Neural progenitor cell (in vitro differentiated cells): Measurements from ENCODE around the gene INTS6L. TPM values are rescaled to one million over a fixed set of nuclear protein-coding genes. Genes with fewer than 3 reads are reported as not detected.

Experiments used
- DNase-seq: peaks from one replicate; pipeline ENCODE4 v3.0.0-alpha.2; 2016; ENCODE audit warnings: low spot score
- H2AFZ ChIP-seq: fragments of 200-600 bp; sonication (generic); replicated peaks from 2 replicates; pipeline ENCODE4 v1.6.1; 2016; ENCODE audit warnings: antibody characterized with exemption
- H3F3A ChIP-seq: fragments of 200-600 bp; sonication (generic); 2 replicates; pipeline ENCODE4 v1.6.1; 2016; ENCODE audit warnings: antibody characterized with exemption, low read depth
- H3K27ac ChIP-seq: fragments of 200-600 bp; sonication (generic); 2 replicates; pipeline ENCODE4 v1.5.1; 2016; ENCODE audit warnings: mild to moderate bottlenecking
- H3K27me3 ChIP-seq: fragments of 200-600 bp; sonication (generic); 2 replicates; pipeline ENCODE4 v1.6.1; 2016; ENCODE audit warnings: mild to moderate bottlenecking, moderate library complexity
- H3K36me3 ChIP-seq: fragments of 200-600 bp; sonication (generic); 2 replicates; pipeline ENCODE4 v1.5.1; 2016
- H3K4me1 ChIP-seq: fragments of 200-600 bp; sonication (generic); 2 replicates; pipeline ENCODE4 v1.6.1; 2016; ENCODE audit warnings: mixed run types
- H3K4me2 ChIP-seq: fragments of 200-600 bp; sonication (generic); 2 replicates; pipeline ENCODE4 v1.6.1; 2016
- H3K4me3 ChIP-seq: fragments of 200-600 bp; sonication (generic); 2 replicates; pipeline ENCODE4 v1.5.1; 2016
- H3K79me2 ChIP-seq: fragments of 200-600 bp; sonication (generic); 2 replicates; pipeline ENCODE4 v1.6.1; 2016; ENCODE audit warnings: low read depth
- H3K9ac ChIP-seq: fragments of 200-600 bp; sonication (generic); 2 replicates; pipeline ENCODE4 v1.6.1; 2016
- H3K9me3 ChIP-seq: fragments of 200-600 bp; sonication (generic); 2 replicates; pipeline ENCODE4 v1.5.1; 2016; ENCODE audit warnings: low read depth
- H4K20me1 ChIP-seq: fragments of 200-600 bp; sonication (generic); 2 replicates; pipeline ENCODE4 v1.6.1; 2016; ENCODE audit warnings: low read depth
- H3K27ac Mint-ChIP-seq: 3 replicates; pipeline ENCODE4 v1.8.0; 2021; ENCODE audit warnings: mixed read lengths
- H3K27me3 Mint-ChIP-seq: 2 replicates; pipeline ENCODE4 v1.8.0; 2022; ENCODE audit warnings: low read depth, mild to moderate bottlenecking, inconsistent platforms, moderate library complexity, mixed read lengths; ENCODE audit not compliant: insufficient read depth
- H3K36me3 Mint-ChIP-seq: 3 replicates; pipeline ENCODE4 v1.8.0; 2021; ENCODE audit warnings: mixed read lengths
- H3K4me1 Mint-ChIP-seq: 3 replicates; pipeline ENCODE4 v1.8.0; 2021; ENCODE audit warnings: mixed read lengths
- H3K4me3 Mint-ChIP-seq: 3 replicates; pipeline ENCODE4 v1.8.0; 2021; ENCODE audit warnings: mild to moderate bottlenecking, moderate library complexity, mixed read lengths
- H3K9me3 Mint-ChIP-seq: 3 replicates; pipeline ENCODE4 v1.8.0; 2020; ENCODE audit warnings: mixed read lengths
- CTCF ChIP-seq: fragments of 200-600 bp; sonication (generic); IDR thresholded peaks from 2 replicates; pipeline ENCODE4 v1.5.1; 2017; ENCODE audit warnings: antibody characterized with exemption, mild to moderate bottlenecking
- EZH2 ChIP-seq: fragments of 200-600 bp; sonication (generic); IDR thresholded peaks from 2 replicates; pipeline ENCODE4 v1.6.1; 2017; ENCODE audit warnings: antibody characterized with exemption, mild to moderate bottlenecking, moderate library complexity
- EZH2phosphoT487 ChIP-seq: fragments of 200-600 bp; sonication (generic); IDR thresholded peaks from 2 replicates; pipeline ENCODE4 v1.6.1; 2017; ENCODE audit warnings: antibody characterized with exemption
- total RNA-seq: library from RNA; depleted of rRNA; stranded (reverse); fragments of >200 nt; gene quantifications from 2 replicates; pipeline ENCODE4 v1.2.3, GENCODE V29; 2015; ENCODE audit warnings: low replicate concordance

The INTS6L gene
- total RNA-seq, 1 donor from 2014 or later = 18.3 TPM

GRCh38 chrX:135543172-135543571, 22.7 kb downstream of the INTS6L start:
- no peaks in the 10 kb centered on the region for H3K9me3 Mint-ChIP-seq
- no peaks in the 10 kb centered on the region for H3K27me3 Mint-ChIP-seq
- Histone ChIP-seq H3K27ac (no peak overlapping the region), H3K4me1 (no peaks in the 10 kb centered on the region), H3K4me3 (no peak overlapping the region), H3K79me2 (no peaks in the 10 kb centered on the region), H3K9me3 (no peaks in the 10 kb centered on the region), H3K9ac (no peak overlapping the region), H4K20me1 (no peaks in the 10 kb centered on the region), H2AFZ (no peak overlapping the region), H3K27me3 (no peaks in the 10 kb centered on the region), H3K36me3 (no peaks in the 10 kb centered on the region), H3F3A (no peaks in the 10 kb centered on the region), H3K4me2 (no peak overlapping the region)
- peaks cover 8% of the 10 kb centered on the region for H3K4me1 Mint-ChIP-seq
- TF ChIP-seq EZH2phosphoT487 = no peak
- TF ChIP-seq EZH2 = no peak
- TF ChIP-seq CTCF = no peak
- H3K4me3 Mint-ChIP-seq = no peak overlapping the region
- peaks cover 2% of the 10 kb centered on the region for H3K36me3 Mint-ChIP-seq
- no peak overlapping the region for H3K27ac Mint-ChIP-seq
- no peak for DNase-seq

GRCh38 chrX:135543924-135544323, 23.5 kb downstream of the INTS6L start:
- Histone ChIP-seq H3K4me2 (no peak overlapping the region), H3K27me3 (no peaks in the 10 kb centered on the region), H4K20me1 (no peaks in the 10 kb centered on the region), H3K9ac (no peak overlapping the region), H2AFZ (no peak overlapping the region), H3F3A (no peaks in the 10 kb centered on the region), H3K9me3 (no peaks in the 10 kb centered on the region), H3K36me3 (no peaks in the 10 kb centered on the region), H3K4me3 (no peak overlapping the region), H3K79me2 (no peaks in the 10 kb centered on the region), H3K4me1 (no peaks in the 10 kb centered on the region), H3K27ac (no peak overlapping the region)
- TF ChIP-seq EZH2phosphoT487 = no peak
- TF ChIP-seq CTCF = peak; percentile 47
- peaks cover 8% of the 10 kb centered on the region for H3K4me1 Mint-ChIP-seq
- H3K27me3 Mint-ChIP-seq = no peaks in the 10 kb centered on the region
- DNase-seq = peak; percentile 13
- H3K27ac Mint-ChIP-seq = no peak overlapping the region
- no peaks in the 10 kb centered on the region for H3K9me3 Mint-ChIP-seq
- H3K36me3 Mint-ChIP-seq = no peaks in the 10 kb centered on the region
- no peak overlapping the region for H3K4me3 Mint-ChIP-seq

- TF ChIP-seq EZH2phosphoT487 (no peak), CTCF (no peak), EZH2 (no peak)
- Mint-ChIP-seq H3K9me3 (no peaks in the 10 kb centered on the region), H3K27ac (no peak overlapping the region), H3K4me3 (no peak overlapping the region), H3K36me3 (no peaks in the 10 kb centered on the region), H3K27me3 (no peaks in the 10 kb centered on the region), H3K4me1 (peaks cover 8% of the 10 kb centered on the region)
- Histone ChIP-seq H3K9ac (no peak overlapping the region), H3K36me3 (no peaks in the 10 kb centered on the region), H3F3A (no peaks in the 10 kb centered on the region), H2AFZ (no peak overlapping the region), H3K27ac (no peak overlapping the region), H3K79me2 (no peaks in the 10 kb centered on the region), H3K4me1 (no peaks in the 10 kb centered on the region), H3K27me3 (no peaks in the 10 kb centered on the region), H3K4me3 (no peak overlapping the region), H3K4me2 (no peak overlapping the region), H4K20me1 (no peaks in the 10 kb centered on the region), H3K9me3 (no peaks in the 10 kb centered on the region)
- no peak for DNase-seq
These were observed 24.0 kb downstream of the INTS6L start for GRCh38 chrX:135544338-135544948.
